H9 (cell line): ENCODE results near the gene OR6Q1. TPM values are rescaled to one million over a fixed set of nuclear protein-coding genes. Genes with fewer than 3 reads are reported as not detected.

Source experiments
- DNase-seq: peaks from one replicate; pipeline ENCODE4 v3.0.0-alpha.2; 2017
- H2AFZ ChIP-seq: one replicate; pipeline ENCODE4 v1.6.1; 2013; ENCODE audit warnings: mild to moderate bottlenecking, low read length, control low read depth, moderate library complexity
- H2AK5ac ChIP-seq: 2 replicates; pipeline ENCODE4 v1.6.1; 2013; ENCODE audit warnings: low read length, control low read depth, mixed read lengths; ENCODE audit not compliant: insufficient read length
- H2BK120ac ChIP-seq: one replicate; pipeline ENCODE4 v1.6.1; 2013; ENCODE audit warnings: low read depth, mild to moderate bottlenecking, low read length, control low read depth, inconsistent platforms; ENCODE audit not compliant: poor library complexity, severe bottlenecking
- H2BK12ac ChIP-seq: 2 replicates; pipeline ENCODE4 v1.6.1; 2013; ENCODE audit warnings: low read length, control low read depth, mixed read lengths, low read depth; ENCODE audit not compliant: insufficient read length
- H2BK15ac ChIP-seq: 2 replicates; pipeline ENCODE4 v1.6.1; 2013; ENCODE audit warnings: low read depth, low read length, control low read depth
- H2BK20ac ChIP-seq: one replicate; pipeline ENCODE4 v1.6.1; 2013; ENCODE audit warnings: low read depth, mild to moderate bottlenecking, low read length, control low read depth, inconsistent platforms; ENCODE audit not compliant: poor library complexity, severe bottlenecking
- H2BK5ac ChIP-seq: 2 replicates; pipeline ENCODE4 v1.6.1; 2013; ENCODE audit warnings: low read length, control low read depth, mixed read lengths; ENCODE audit not compliant: insufficient read length
- H3K14ac ChIP-seq: 2 replicates; pipeline ENCODE4 v1.6.1; 2013; ENCODE audit warnings: low read length, control low read depth; ENCODE audit not compliant: insufficient read depth
- H3K18ac ChIP-seq: 2 replicates; pipeline ENCODE4 v1.6.1; 2013; ENCODE audit warnings: low read depth, mild to moderate bottlenecking, mixed read lengths, low read length, control low read depth; ENCODE audit not compliant: insufficient read length
- H3K23ac ChIP-seq: 2 replicates; pipeline ENCODE4 v1.6.1; 2013; ENCODE audit warnings: low read length, control low read depth, mixed read lengths, low read depth; ENCODE audit not compliant: insufficient read length
- H3K23me2 ChIP-seq: 2 replicates; pipeline ENCODE4 v1.6.1; 2013; ENCODE audit warnings: low read depth, mild to moderate bottlenecking, mixed read lengths, low read length, control low read depth; ENCODE audit not compliant: insufficient read length, poor library complexity, severe bottlenecking
- H3K27ac ChIP-seq: 2 replicates; pipeline ENCODE4 v1.5.1; 2013; ENCODE audit warnings: low read length, control low read depth, mixed read lengths, low read depth; ENCODE audit not compliant: insufficient read length
- H3K27me3 ChIP-seq: 2 replicates; pipeline ENCODE4 v1.6.1; 2013; ENCODE audit warnings: low read length, control low read depth, inconsistent platforms; ENCODE audit not compliant: insufficient read depth
- H3K4ac ChIP-seq: 2 replicates; pipeline ENCODE4 v1.6.1; 2013; ENCODE audit warnings: low read depth, mild to moderate bottlenecking, control low read depth, inconsistent platforms, low read length, moderate library complexity
- H3K4me1 ChIP-seq: 2 replicates; pipeline ENCODE4 v1.6.1; 2013; ENCODE audit warnings: low read length, control low read depth, inconsistent platforms; ENCODE audit not compliant: insufficient read depth
- H3K4me2 ChIP-seq: 2 replicates; pipeline ENCODE4 v1.6.1; 2013; ENCODE audit warnings: low read length, control low read depth, mixed read lengths; ENCODE audit not compliant: insufficient read length, insufficient read depth
- H3K56ac ChIP-seq: 2 replicates; pipeline ENCODE4 v1.6.1; 2013; ENCODE audit warnings: low read depth, mild to moderate bottlenecking, mixed read lengths, low read length, control low read depth; ENCODE audit not compliant: insufficient read length
- H3K79me1 ChIP-seq: 2 replicates; pipeline ENCODE4 v1.6.1; 2013; ENCODE audit warnings: low read depth, mild to moderate bottlenecking, moderate library complexity, low read length, control low read depth, inconsistent platforms; ENCODE audit not compliant: insufficient read depth, poor library complexity, severe bottlenecking
- H3K79me2 ChIP-seq: 2 replicates; pipeline ENCODE4 v1.6.1; 2013; ENCODE audit warnings: low read length, control low read depth, inconsistent platforms; ENCODE audit not compliant: insufficient read depth
- H3K9ac ChIP-seq: 2 replicates; pipeline ENCODE4 v1.6.1; 2013; ENCODE audit warnings: low read length, control low read depth, mixed read lengths; ENCODE audit not compliant: insufficient read length; ENCODE audit errors: extremely low read depth
- H3K9me3 ChIP-seq: one replicate; pipeline ENCODE4 v1.6.1; 2013; ENCODE audit warnings: low read depth, low read length, inconsistent platforms; ENCODE audit not compliant: control insufficient read depth
- H3T11ph ChIP-seq: one replicate; pipeline ENCODE4 v1.6.1; 2013; ENCODE audit warnings: mild to moderate bottlenecking, low read length, control low read depth, inconsistent platforms
- H4K20me1 ChIP-seq: one replicate; pipeline ENCODE4 v1.6.1; 2013; ENCODE audit not compliant: control insufficient read depth, insufficient read length, insufficient read depth
- H4K5ac ChIP-seq: 2 replicates; pipeline ENCODE4 v1.6.1; 2013; ENCODE audit warnings: low read depth, mild to moderate bottlenecking, mixed read lengths, low read length, control low read depth; ENCODE audit not compliant: insufficient read length
- H4K8ac ChIP-seq: replicated peaks from 2 replicates; pipeline ENCODE4 v1.6.1; 2013; ENCODE audit warnings: low read length, control low read depth, mixed read lengths, low read depth; ENCODE audit not compliant: insufficient read length
- H4K91ac ChIP-seq: 2 replicates; pipeline ENCODE4 v1.6.1; 2013; ENCODE audit warnings: low read depth, mild to moderate bottlenecking, moderate library complexity, mixed read lengths, low read length, control low read depth; ENCODE audit not compliant: insufficient read length
- H3K27ac Mint-ChIP-seq, 3 experiments: 2 replicates in 2 of 3; 3 replicates in 1 of 3; pipeline ENCODE4 v1.8.0; 2020 to 2021; ENCODE audit warnings: mixed read lengths in 3 of 3, mild to moderate bottlenecking in 1 of 3, moderate library complexity in 1 of 3
- H3K27me3 Mint-ChIP-seq: 2 replicates; pipeline ENCODE4 v1.8.0; 2021; ENCODE audit warnings: low read depth, mild to moderate bottlenecking, moderate library complexity, mixed read lengths
- H3K36me3 Mint-ChIP-seq, 3 experiments: 2 replicates in 2 of 3; 3 replicates in 1 of 3; pipeline ENCODE4 v1.8.0; 2020 to 2021; ENCODE audit warnings: low read depth in 3 of 3, mixed read lengths in 3 of 3; ENCODE audit not compliant: insufficient read depth in 1 of 3
- H3K4me1 Mint-ChIP-seq, 2 experiments: 2 replicates each; pipeline ENCODE4 v1.8.0; 2020; ENCODE audit warnings: mixed read lengths in 2 of 2
- H3K4me3 Mint-ChIP-seq, 2 experiments: 2 replicates in 1 of 2; 3 replicates in 1 of 2; pipeline ENCODE4 v1.8.0; 2020 to 2021; ENCODE audit warnings: mild to moderate bottlenecking in 2 of 2, mixed read lengths in 2 of 2, moderate library complexity in 1 of 2
- H3K9me3 Mint-ChIP-seq, 2 experiments: 2 replicates in 1 of 2; 3 replicates in 1 of 2; pipeline ENCODE4 v1.8.0; 2020; ENCODE audit warnings: mild to moderate bottlenecking in 2 of 2, mixed read lengths in 2 of 2, moderate library complexity in 1 of 2
- WGBS: extraction: QIAGEN DNeasy Blood & Tissue Kit; methylation state at CpG from one replicate; pipeline ENCODE4 v1.1.7; 2013; ENCODE audit warnings: missing lambda C conversion rate, low lambda C conversion rate, mixed read lengths; ENCODE audit not compliant: insufficient read length; ENCODE audit errors: extremely low coverage; 5-methylcytosine and 5-hydroxymethylcytosine counted together
- total RNA-seq: library from RNA; stranded (reverse); gene quantifications from 2 replicates; pipeline ENCODE4 v1.2.1, GENCODE V29; 2021
- TF ChIP-seq, protein P1 (sequence below): fragments of 200-600 bp; sonication (generic); conservative IDR thresholded peaks from 3 replicates; pipeline ENCODE4 v1.8.0; 2021; ENCODE audit warnings: antibody characterized with exemption, mild to moderate bottlenecking

Gene OR6Q1
- total RNA-seq, 1 experiment from 2014 or later = not detected

DNA sequence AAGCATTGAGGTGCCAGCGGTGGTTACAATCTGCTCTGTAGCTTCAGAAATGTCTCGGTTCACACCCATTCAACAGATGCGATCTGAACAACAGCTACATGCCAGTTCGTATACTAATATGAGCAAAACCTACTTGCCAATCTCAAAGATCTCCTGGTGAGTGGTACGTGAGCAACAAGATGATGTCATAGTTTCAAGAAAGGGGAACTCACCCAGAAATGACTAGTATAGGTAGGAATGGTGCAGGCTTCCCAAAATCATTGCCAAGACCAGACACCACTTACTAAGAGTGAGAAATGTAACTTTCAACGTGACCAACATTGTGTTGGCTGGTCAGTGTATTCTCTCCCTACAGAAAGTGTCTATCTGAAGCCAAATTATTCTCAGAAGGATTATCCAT, 31.1 kb downstream of the OR6Q1 start:
- H2BK20ac ChIP-seq = no peak overlapping the region
- H3K23ac ChIP-seq = no peak overlapping the region
- H2BK5ac ChIP-seq = no peak overlapping the region
- no peak overlapping the region for H3K14ac ChIP-seq
- H3K27me3 ChIP-seq = no peaks in the 10 kb centered on the region
- H3K4me2 ChIP-seq = no peak overlapping the region
- no peak overlapping the region for H3K18ac ChIP-seq
- no peaks in the 10 kb centered on the region for H4K20me1 ChIP-seq
- TF ChIP-seq, protein P1, sequence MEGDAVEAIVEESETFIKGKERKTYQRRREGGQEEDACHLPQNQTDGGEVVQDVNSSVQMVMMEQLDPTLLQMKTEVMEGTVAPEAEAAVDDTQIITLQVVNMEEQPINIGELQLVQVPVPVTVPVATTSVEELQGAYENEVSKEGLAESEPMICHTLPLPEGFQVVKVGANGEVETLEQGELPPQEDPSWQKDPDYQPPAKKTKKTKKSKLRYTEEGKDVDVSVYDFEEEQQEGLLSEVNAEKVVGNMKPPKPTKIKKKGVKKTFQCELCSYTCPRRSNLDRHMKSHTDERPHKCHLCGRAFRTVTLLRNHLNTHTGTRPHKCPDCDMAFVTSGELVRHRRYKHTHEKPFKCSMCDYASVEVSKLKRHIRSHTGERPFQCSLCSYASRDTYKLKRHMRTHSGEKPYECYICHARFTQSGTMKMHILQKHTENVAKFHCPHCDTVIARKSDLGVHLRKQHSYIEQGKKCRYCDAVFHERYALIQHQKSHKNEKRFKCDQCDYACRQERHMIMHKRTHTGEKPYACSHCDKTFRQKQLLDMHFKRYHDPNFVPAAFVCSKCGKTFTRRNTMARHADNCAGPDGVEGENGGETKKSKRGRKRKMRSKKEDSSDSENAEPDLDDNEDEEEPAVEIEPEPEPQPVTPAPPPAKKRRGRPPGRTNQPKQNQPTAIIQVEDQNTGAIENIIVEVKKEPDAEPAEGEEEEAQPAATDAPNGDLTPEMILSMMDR = no peak
- Mint-ChIP-seq H3K36me3 (no peaks in the 10 kb centered on the region), H3K4me1 (peaks cover 52 to 54% of the 10 kb centered on the region in 2 experiments), H3K4me3 (no peak overlapping the region), H3K27ac (no peak overlapping the region), H3K27me3 (no peaks in the 10 kb centered on the region), H3K9me3 (no peaks in the 10 kb centered on the region)
- no peak overlapping the region for H3K9ac ChIP-seq
- no peak overlapping the region for H3K27ac ChIP-seq
- no peak overlapping the region for H4K91ac ChIP-seq
- WGBS = no CpG with 5 or more reads among the region's 6 CpGs
- H3K56ac ChIP-seq = no peak overlapping the region
- no peak overlapping the region for H2AFZ ChIP-seq
- H3T11ph ChIP-seq = no peak overlapping the region
- DNase-seq = no peak
- H3K23me2 ChIP-seq = no peaks in the 10 kb centered on the region
- H4K8ac ChIP-seq = no peak overlapping the region
- H2BK15ac ChIP-seq = no peak overlapping the region
- H3K79me2 ChIP-seq = no peaks in the 10 kb centered on the region
- H2BK12ac ChIP-seq = no peak overlapping the region
- H2BK120ac ChIP-seq = no peak overlapping the region
- H4K5ac ChIP-seq = no peak overlapping the region
- no peak overlapping the region for H2AK5ac ChIP-seq
- no peaks in the 10 kb centered on the region for H3K79me1 ChIP-seq
- no peaks in the 10 kb centered on the region for H3K9me3 ChIP-seq
- H3K4ac ChIP-seq = no peak overlapping the region
- H3K4me1 ChIP-seq = peaks cover 21% of the 10 kb centered on the region
